H9 (cell line): Measurements from ENCODE around the gene CDC27. TPM values are rescaled to one million over a fixed set of nuclear protein-coding genes. Genes with fewer than 3 reads are reported as not detected.
"Not testable (repeated sequence)": the region's sequence is repeated elsewhere in the genome, so short reads cannot be mapped to it uniquely, and the experiment has no call there.

Experiments used
- DNase-seq: peaks from one replicate; pipeline ENCODE4 v3.0.0-alpha.2; 2017
- H2AFZ ChIP-seq: one replicate; pipeline ENCODE4 v1.6.1; 2013; ENCODE audit warnings: mild to moderate bottlenecking, low read length, control low read depth, moderate library complexity
- H2AK5ac ChIP-seq: 2 replicates; pipeline ENCODE4 v1.6.1; 2013; ENCODE audit warnings: low read length, control low read depth, mixed read lengths; ENCODE audit not compliant: insufficient read length
- H2BK120ac ChIP-seq: one replicate; pipeline ENCODE4 v1.6.1; 2013; ENCODE audit warnings: low read depth, mild to moderate bottlenecking, low read length, control low read depth, inconsistent platforms; ENCODE audit not compliant: poor library complexity, severe bottlenecking
- H2BK12ac ChIP-seq: 2 replicates; pipeline ENCODE4 v1.6.1; 2013; ENCODE audit warnings: low read length, control low read depth, mixed read lengths, low read depth; ENCODE audit not compliant: insufficient read length
- H2BK15ac ChIP-seq: 2 replicates; pipeline ENCODE4 v1.6.1; 2013; ENCODE audit warnings: low read depth, low read length, control low read depth
- H2BK20ac ChIP-seq: one replicate; pipeline ENCODE4 v1.6.1; 2013; ENCODE audit warnings: low read depth, mild to moderate bottlenecking, low read length, control low read depth, inconsistent platforms; ENCODE audit not compliant: poor library complexity, severe bottlenecking
- H2BK5ac ChIP-seq: 2 replicates; pipeline ENCODE4 v1.6.1; 2013; ENCODE audit warnings: low read length, control low read depth, mixed read lengths; ENCODE audit not compliant: insufficient read length
- H3K14ac ChIP-seq: 2 replicates; pipeline ENCODE4 v1.6.1; 2013; ENCODE audit warnings: low read length, control low read depth; ENCODE audit not compliant: insufficient read depth
- H3K18ac ChIP-seq: 2 replicates; pipeline ENCODE4 v1.6.1; 2013; ENCODE audit warnings: low read depth, mild to moderate bottlenecking, mixed read lengths, low read length, control low read depth; ENCODE audit not compliant: insufficient read length
- H3K23ac ChIP-seq: 2 replicates; pipeline ENCODE4 v1.6.1; 2013; ENCODE audit warnings: low read length, control low read depth, mixed read lengths, low read depth; ENCODE audit not compliant: insufficient read length
- H3K23me2 ChIP-seq: 2 replicates; pipeline ENCODE4 v1.6.1; 2013; ENCODE audit warnings: low read depth, mild to moderate bottlenecking, mixed read lengths, low read length, control low read depth; ENCODE audit not compliant: insufficient read length, poor library complexity, severe bottlenecking
- H3K27ac ChIP-seq: 2 replicates; pipeline ENCODE4 v1.5.1; 2013; ENCODE audit warnings: low read length, control low read depth, mixed read lengths, low read depth; ENCODE audit not compliant: insufficient read length
- H3K27me3 ChIP-seq: 2 replicates; pipeline ENCODE4 v1.6.1; 2013; ENCODE audit warnings: low read length, control low read depth, inconsistent platforms; ENCODE audit not compliant: insufficient read depth
- H3K4ac ChIP-seq: 2 replicates; pipeline ENCODE4 v1.6.1; 2013; ENCODE audit warnings: low read depth, mild to moderate bottlenecking, control low read depth, inconsistent platforms, low read length, moderate library complexity
- H3K4me1 ChIP-seq: 2 replicates; pipeline ENCODE4 v1.6.1; 2013; ENCODE audit warnings: low read length, control low read depth, inconsistent platforms; ENCODE audit not compliant: insufficient read depth
- H3K4me2 ChIP-seq: 2 replicates; pipeline ENCODE4 v1.6.1; 2013; ENCODE audit warnings: low read length, control low read depth, mixed read lengths; ENCODE audit not compliant: insufficient read length, insufficient read depth
- H3K56ac ChIP-seq: 2 replicates; pipeline ENCODE4 v1.6.1; 2013; ENCODE audit warnings: low read depth, mild to moderate bottlenecking, mixed read lengths, low read length, control low read depth; ENCODE audit not compliant: insufficient read length
- H3K79me1 ChIP-seq: 2 replicates; pipeline ENCODE4 v1.6.1; 2013; ENCODE audit warnings: low read depth, mild to moderate bottlenecking, moderate library complexity, low read length, control low read depth, inconsistent platforms; ENCODE audit not compliant: insufficient read depth, poor library complexity, severe bottlenecking
- H3K79me2 ChIP-seq: 2 replicates; pipeline ENCODE4 v1.6.1; 2013; ENCODE audit warnings: low read length, control low read depth, inconsistent platforms; ENCODE audit not compliant: insufficient read depth
- H3K9ac ChIP-seq: 2 replicates; pipeline ENCODE4 v1.6.1; 2013; ENCODE audit warnings: low read length, control low read depth, mixed read lengths; ENCODE audit not compliant: insufficient read length; ENCODE audit errors: extremely low read depth
- H3K9me3 ChIP-seq: one replicate; pipeline ENCODE4 v1.6.1; 2013; ENCODE audit warnings: low read depth, low read length, inconsistent platforms; ENCODE audit not compliant: control insufficient read depth
- H3T11ph ChIP-seq: one replicate; pipeline ENCODE4 v1.6.1; 2013; ENCODE audit warnings: mild to moderate bottlenecking, low read length, control low read depth, inconsistent platforms
- H4K20me1 ChIP-seq: one replicate; pipeline ENCODE4 v1.6.1; 2013; ENCODE audit not compliant: control insufficient read depth, insufficient read length, insufficient read depth
- H4K5ac ChIP-seq: 2 replicates; pipeline ENCODE4 v1.6.1; 2013; ENCODE audit warnings: low read depth, mild to moderate bottlenecking, mixed read lengths, low read length, control low read depth; ENCODE audit not compliant: insufficient read length
- H4K8ac ChIP-seq: replicated peaks from 2 replicates; pipeline ENCODE4 v1.6.1; 2013; ENCODE audit warnings: low read length, control low read depth, mixed read lengths, low read depth; ENCODE audit not compliant: insufficient read length
- H4K91ac ChIP-seq: 2 replicates; pipeline ENCODE4 v1.6.1; 2013; ENCODE audit warnings: low read depth, mild to moderate bottlenecking, moderate library complexity, mixed read lengths, low read length, control low read depth; ENCODE audit not compliant: insufficient read length
- H3K27ac Mint-ChIP-seq, 3 experiments: 2 replicates in 2 of 3; 3 replicates in 1 of 3; pipeline ENCODE4 v1.8.0; 2020 to 2021; ENCODE audit warnings: mixed read lengths in 3 of 3, mild to moderate bottlenecking in 1 of 3, moderate library complexity in 1 of 3
- H3K27me3 Mint-ChIP-seq: 2 replicates; pipeline ENCODE4 v1.8.0; 2021; ENCODE audit warnings: low read depth, mild to moderate bottlenecking, moderate library complexity, mixed read lengths
- H3K36me3 Mint-ChIP-seq, 3 experiments: 2 replicates in 2 of 3; 3 replicates in 1 of 3; pipeline ENCODE4 v1.8.0; 2020 to 2021; ENCODE audit warnings: low read depth in 3 of 3, mixed read lengths in 3 of 3; ENCODE audit not compliant: insufficient read depth in 1 of 3
- H3K4me1 Mint-ChIP-seq, 2 experiments: 2 replicates each; pipeline ENCODE4 v1.8.0; 2020; ENCODE audit warnings: mixed read lengths in 2 of 2
- H3K4me3 Mint-ChIP-seq, 2 experiments: 2 replicates in 1 of 2; 3 replicates in 1 of 2; pipeline ENCODE4 v1.8.0; 2020 to 2021; ENCODE audit warnings: mild to moderate bottlenecking in 2 of 2, mixed read lengths in 2 of 2, moderate library complexity in 1 of 2
- H3K9me3 Mint-ChIP-seq, 2 experiments: 2 replicates in 1 of 2; 3 replicates in 1 of 2; pipeline ENCODE4 v1.8.0; 2020; ENCODE audit warnings: mild to moderate bottlenecking in 2 of 2, mixed read lengths in 2 of 2, moderate library complexity in 1 of 2
- WGBS: extraction: QIAGEN DNeasy Blood & Tissue Kit; methylation state at CpG from one replicate; pipeline ENCODE4 v1.1.7; 2013; ENCODE audit warnings: missing lambda C conversion rate, low lambda C conversion rate, mixed read lengths; ENCODE audit not compliant: insufficient read length; ENCODE audit errors: extremely low coverage; 5-methylcytosine and 5-hydroxymethylcytosine counted together
- total RNA-seq: library from RNA; stranded (reverse); gene quantifications from 2 replicates; pipeline ENCODE4 v1.2.1, GENCODE V29; 2021

CDC27 gene
- total RNA-seq, 1 experiment from 2014 or later, result 82.5 TPM

GRCh38 chr17:47166854-47167253 lies 22.2 kb downstream of the CDC27 start:
- not testable (repeated sequence) for H3K18ac ChIP-seq, H3K27ac Mint-ChIP-seq, H3K9me3 Mint-ChIP-seq, H2AFZ ChIP-seq, H2BK5ac ChIP-seq, H2BK120ac ChIP-seq, H3K9ac ChIP-seq, H4K8ac ChIP-seq, H3K27ac ChIP-seq, H2BK20ac ChIP-seq, H4K91ac ChIP-seq, H3K9me3 ChIP-seq, H3K56ac ChIP-seq, H3K23me2 ChIP-seq, H3K4me1 ChIP-seq, H3K4me2 ChIP-seq, H3K27me3 Mint-ChIP-seq, H3K79me1 ChIP-seq, H3K4me3 Mint-ChIP-seq, H3K27me3 ChIP-seq, H3K79me2 ChIP-seq, DNase-seq, H4K5ac ChIP-seq, H3K23ac ChIP-seq, H3T11ph ChIP-seq, H4K20me1 ChIP-seq, H2BK15ac ChIP-seq, H2BK12ac ChIP-seq, H3K14ac ChIP-seq, H3K4ac ChIP-seq, H2AK5ac ChIP-seq, H3K4me1 Mint-ChIP-seq
- H3K36me3 Mint-ChIP-seq, result peaks cover 7 to 62% (median 58%) of the 10 kb centered on the region in 3 experiments; a peak in 6 of 7 replicates
- WGBS, result no CpG with 5 or more reads among the region's 5 CpGs
